ENCODE results near the gene LARGE1.

DNA sequence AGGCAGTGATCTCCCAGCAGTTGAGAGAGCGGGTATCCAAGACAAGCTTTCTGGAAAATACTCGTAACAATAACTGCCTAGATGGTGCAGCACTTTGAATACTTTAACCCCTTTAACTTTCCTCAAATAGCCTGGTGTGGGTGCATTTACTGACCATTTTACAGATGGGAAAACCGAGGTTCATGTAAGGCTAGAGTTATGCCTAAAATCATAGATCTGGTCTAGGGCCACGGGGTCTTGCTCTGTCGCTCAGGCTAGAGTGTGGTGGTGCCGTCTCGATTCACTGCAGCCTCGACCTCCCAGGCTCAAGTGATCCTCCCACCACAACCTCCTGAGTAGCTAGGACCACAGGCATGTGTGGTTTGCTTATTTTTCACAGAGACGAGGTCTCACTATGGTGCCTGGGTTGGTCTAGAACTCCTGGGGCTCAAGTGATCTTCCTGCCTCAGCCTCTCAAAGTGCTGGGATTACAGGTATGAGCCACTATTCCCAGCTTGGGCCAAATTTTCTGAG lies 592.9 kb downstream of the LARGE1 start:
- TF ChIP-seq, protein P1, sequence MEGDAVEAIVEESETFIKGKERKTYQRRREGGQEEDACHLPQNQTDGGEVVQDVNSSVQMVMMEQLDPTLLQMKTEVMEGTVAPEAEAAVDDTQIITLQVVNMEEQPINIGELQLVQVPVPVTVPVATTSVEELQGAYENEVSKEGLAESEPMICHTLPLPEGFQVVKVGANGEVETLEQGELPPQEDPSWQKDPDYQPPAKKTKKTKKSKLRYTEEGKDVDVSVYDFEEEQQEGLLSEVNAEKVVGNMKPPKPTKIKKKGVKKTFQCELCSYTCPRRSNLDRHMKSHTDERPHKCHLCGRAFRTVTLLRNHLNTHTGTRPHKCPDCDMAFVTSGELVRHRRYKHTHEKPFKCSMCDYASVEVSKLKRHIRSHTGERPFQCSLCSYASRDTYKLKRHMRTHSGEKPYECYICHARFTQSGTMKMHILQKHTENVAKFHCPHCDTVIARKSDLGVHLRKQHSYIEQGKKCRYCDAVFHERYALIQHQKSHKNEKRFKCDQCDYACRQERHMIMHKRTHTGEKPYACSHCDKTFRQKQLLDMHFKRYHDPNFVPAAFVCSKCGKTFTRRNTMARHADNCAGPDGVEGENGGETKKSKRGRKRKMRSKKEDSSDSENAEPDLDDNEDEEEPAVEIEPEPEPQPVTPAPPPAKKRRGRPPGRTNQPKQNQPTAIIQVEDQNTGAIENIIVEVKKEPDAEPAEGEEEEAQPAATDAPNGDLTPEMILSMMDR (IDR thresholded peaks at IDR 0.05; ENCODE audit: insufficient read depth, low read length, poor library complexity, severe bottlenecking) = no peak
- no peak for TF ChIP-seq EZH2phosphoT487 (conservative IDR thresholded peaks at IDR 0.05; ENCODE audit: low read length)

Measured in SU-DHL-6 (cell line).